ENCODE measurements around the gene KRT74. TPM values are rescaled to one million over a fixed set of nuclear protein-coding genes. Genes with fewer than 3 reads are reported as not detected.

Gene KRT74
- total RNA-seq, 1 experiment from 2014 or later: not detected

DNA sequence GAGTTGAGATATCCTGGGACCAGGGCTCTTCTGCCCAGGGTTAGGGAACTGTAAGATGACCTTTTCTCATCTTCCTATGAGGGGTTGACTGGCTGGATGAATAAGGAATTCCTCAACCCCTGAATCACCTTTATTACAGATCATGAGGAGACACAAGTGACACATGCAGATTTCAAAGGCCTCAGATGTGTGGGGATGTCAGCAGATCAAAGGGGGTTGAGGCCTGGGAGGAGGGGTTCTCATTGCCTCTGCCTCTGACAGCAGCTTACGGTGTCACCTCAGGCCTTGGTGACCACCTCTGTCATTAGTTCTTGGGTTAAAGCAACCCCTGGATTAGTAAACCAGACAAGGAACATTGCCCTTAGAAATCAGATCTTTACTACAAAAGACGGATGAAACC is 29.7 kb upstream of the KRT74 start:
- ATAC-seq: no peak

DNA sequence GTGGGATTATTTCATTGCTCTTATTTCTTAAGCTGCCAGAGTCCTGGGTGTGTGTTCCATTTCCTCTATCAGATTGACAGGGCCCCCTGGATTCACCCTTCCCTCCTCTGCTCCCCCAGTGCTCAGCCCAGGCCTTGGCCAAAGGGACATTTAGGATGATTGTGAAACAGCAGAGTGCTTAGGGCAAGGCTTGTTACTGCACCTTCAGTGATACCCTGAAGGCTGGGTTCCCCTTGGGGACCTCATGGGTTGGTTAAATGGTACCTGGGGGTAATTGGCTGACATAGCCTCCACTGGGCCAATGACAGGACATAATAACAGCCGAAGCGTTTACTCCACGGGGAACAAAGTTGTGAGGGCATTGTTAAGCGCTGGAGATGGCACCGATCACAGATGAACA is 28.9 kb upstream of the KRT74 start:
- TF ChIP-seq, protein P1, sequence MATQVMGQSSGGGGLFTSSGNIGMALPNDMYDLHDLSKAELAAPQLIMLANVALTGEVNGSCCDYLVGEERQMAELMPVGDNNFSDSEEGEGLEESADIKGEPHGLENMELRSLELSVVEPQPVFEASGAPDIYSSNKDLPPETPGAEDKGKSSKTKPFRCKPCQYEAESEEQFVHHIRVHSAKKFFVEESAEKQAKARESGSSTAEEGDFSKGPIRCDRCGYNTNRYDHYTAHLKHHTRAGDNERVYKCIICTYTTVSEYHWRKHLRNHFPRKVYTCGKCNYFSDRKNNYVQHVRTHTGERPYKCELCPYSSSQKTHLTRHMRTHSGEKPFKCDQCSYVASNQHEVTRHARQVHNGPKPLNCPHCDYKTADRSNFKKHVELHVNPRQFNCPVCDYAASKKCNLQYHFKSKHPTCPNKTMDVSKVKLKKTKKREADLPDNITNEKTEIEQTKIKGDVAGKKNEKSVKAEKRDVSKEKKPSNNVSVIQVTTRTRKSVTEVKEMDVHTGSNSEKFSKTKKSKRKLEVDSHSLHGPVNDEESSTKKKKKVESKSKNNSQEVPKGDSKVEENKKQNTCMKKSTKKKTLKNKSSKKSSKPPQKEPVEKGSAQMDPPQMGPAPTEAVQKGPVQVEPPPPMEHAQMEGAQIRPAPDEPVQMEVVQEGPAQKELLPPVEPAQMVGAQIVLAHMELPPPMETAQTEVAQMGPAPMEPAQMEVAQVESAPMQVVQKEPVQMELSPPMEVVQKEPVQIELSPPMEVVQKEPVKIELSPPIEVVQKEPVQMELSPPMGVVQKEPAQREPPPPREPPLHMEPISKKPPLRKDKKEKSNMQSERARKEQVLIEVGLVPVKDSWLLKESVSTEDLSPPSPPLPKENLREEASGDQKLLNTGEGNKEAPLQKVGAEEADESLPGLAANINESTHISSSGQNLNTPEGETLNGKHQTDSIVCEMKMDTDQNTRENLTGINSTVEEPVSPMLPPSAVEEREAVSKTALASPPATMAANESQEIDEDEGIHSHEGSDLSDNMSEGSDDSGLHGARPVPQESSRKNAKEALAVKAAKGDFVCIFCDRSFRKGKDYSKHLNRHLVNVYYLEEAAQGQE (IDR thresholded peaks at IDR 0.05; ENCODE audit: insufficient read depth in 1 of 2, low read depth in 2 of 2, low read length in 1 of 2): no peak
- TF ChIP-seq POLR2AphosphoS5 (IDR thresholded peaks at IDR 0.05; ENCODE audit: low read depth, low read length) (no peak), SIN3A (IDR thresholded peaks at IDR 0.05; ENCODE audit: borderline replicate concordance, insufficient read depth, low read depth, low read length) (no peak), TCF7L2 (IDR thresholded peaks at IDR 0.05; ENCODE audit: low read depth, low read length) (no peak)
- TF ChIP-seq, protein P2, sequence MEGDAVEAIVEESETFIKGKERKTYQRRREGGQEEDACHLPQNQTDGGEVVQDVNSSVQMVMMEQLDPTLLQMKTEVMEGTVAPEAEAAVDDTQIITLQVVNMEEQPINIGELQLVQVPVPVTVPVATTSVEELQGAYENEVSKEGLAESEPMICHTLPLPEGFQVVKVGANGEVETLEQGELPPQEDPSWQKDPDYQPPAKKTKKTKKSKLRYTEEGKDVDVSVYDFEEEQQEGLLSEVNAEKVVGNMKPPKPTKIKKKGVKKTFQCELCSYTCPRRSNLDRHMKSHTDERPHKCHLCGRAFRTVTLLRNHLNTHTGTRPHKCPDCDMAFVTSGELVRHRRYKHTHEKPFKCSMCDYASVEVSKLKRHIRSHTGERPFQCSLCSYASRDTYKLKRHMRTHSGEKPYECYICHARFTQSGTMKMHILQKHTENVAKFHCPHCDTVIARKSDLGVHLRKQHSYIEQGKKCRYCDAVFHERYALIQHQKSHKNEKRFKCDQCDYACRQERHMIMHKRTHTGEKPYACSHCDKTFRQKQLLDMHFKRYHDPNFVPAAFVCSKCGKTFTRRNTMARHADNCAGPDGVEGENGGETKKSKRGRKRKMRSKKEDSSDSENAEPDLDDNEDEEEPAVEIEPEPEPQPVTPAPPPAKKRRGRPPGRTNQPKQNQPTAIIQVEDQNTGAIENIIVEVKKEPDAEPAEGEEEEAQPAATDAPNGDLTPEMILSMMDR (IDR thresholded peaks at IDR 0.05): no peak
- Histone ChIP-seq H3K27ac (ENCODE audit: low read length) (no peak overlapping the region), H3K9me3 (ENCODE audit: control insufficient read depth, insufficient read depth, low read depth, low read length) (no peaks in the 10 kb centered on the region), H3K36me3 (ENCODE audit: control insufficient read depth, insufficient read depth, low read length) (no peaks in the 10 kb centered on the region), H3K27me3 (ENCODE audit: control insufficient read depth, insufficient read depth, low read length) (peaks cover 10% of the 10 kb centered on the region), H3K4me3 (ENCODE audit: low read depth in 2 of 2, low read length in 2 of 2) (no peak overlapping the region), H3K4me1 (ENCODE audit: control insufficient read depth, insufficient read depth, low read length) (no peaks in the 10 kb centered on the region)
- no peak for ATAC-seq
- DNase-seq (ENCODE audit: low read depth, low spot score): no peak
- ChIA-PET POLR2A (no interaction called here), CTCF (no interaction called here)
- intact Hi-C loops (cut with micrococcal nuclease; ENCODE audit: unreplicated experiment) (no loop called here), in situ Hi-C loops (cut with HindIII; ENCODE audit: low pct_unique_long_range_greater_than_20kb, low sequenced_read_pairs) (no loop called here)
- no TSS peak for BruUV-seq (replicated peaks)

More for the DNA sequence above, 29.7 kb upstream of the KRT74 start:
- CTCF ChIA-PET: no interaction called here
- no peaks in the 10 kb centered on the region for H3K4me1 ChIP-seq (ENCODE audit: control insufficient read depth, insufficient read depth, low read length)
- POLR2A ChIA-PET: no interaction called here
- TF ChIP-seq SIN3A (IDR thresholded peaks at IDR 0.05; ENCODE audit: borderline replicate concordance, insufficient read depth, low read depth, low read length) (no peak), POLR2AphosphoS5 (IDR thresholded peaks at IDR 0.05; ENCODE audit: low read depth, low read length) (no peak), TCF7L2 (IDR thresholded peaks at IDR 0.05; ENCODE audit: low read depth, low read length) (no peak)
- TF ChIP-seq, protein P1 (IDR thresholded peaks at IDR 0.05; ENCODE audit: insufficient read depth in 1 of 2, low read depth in 2 of 2, low read length in 1 of 2): no peak
- TF ChIP-seq, protein P2 (IDR thresholded peaks at IDR 0.05): no peak
- peaks cover 7% of the 10 kb centered on the region for H3K27me3 ChIP-seq (ENCODE audit: control insufficient read depth, insufficient read depth, low read length)
- DNase-seq (ENCODE audit: low read depth, low spot score): no peak
- in situ Hi-C loops (cut with HindIII; ENCODE audit: low pct_unique_long_range_greater_than_20kb, low sequenced_read_pairs): no loop called here
- H3K36me3 ChIP-seq (ENCODE audit: control insufficient read depth, insufficient read depth, low read length): no peaks in the 10 kb centered on the region
- no peaks in the 10 kb centered on the region for H3K9me3 ChIP-seq (ENCODE audit: control insufficient read depth, insufficient read depth, low read depth, low read length)
- H3K4me3 ChIP-seq (ENCODE audit: low read depth in 2 of 2, low read length in 2 of 2): no peak overlapping the region
- intact Hi-C loops (cut with micrococcal nuclease; ENCODE audit: unreplicated experiment): no loop called here
- no peak overlapping the region for H3K27ac ChIP-seq (ENCODE audit: low read length)
- BruUV-seq (replicated peaks): no TSS peak
